ENCODE results near the gene ARFGEF3.

The ARFGEF3 gene

GRCh38 chr6:138297761-138298298, 136.1 kb downstream of the ARFGEF3 start:
- TF ChIP-seq CTCF (IDR thresholded peaks at IDR 0.05; ENCODE audit: borderline replicate concordance, insufficient read depth, low read depth, low read length) = no peak
- no peak overlapping the region for H3K4me3 ChIP-seq (ENCODE audit: low read depth, low read length)

GRCh38 chr6:138300469-138300868, 138.7 kb downstream of the ARFGEF3 start:
- TF ChIP-seq CTCF (IDR thresholded peaks at IDR 0.05; ENCODE audit: borderline replicate concordance, insufficient read depth, low read depth, low read length) = no peak

GRCh38 chr6:138302554-138302953, 140.8 kb downstream of the ARFGEF3 start:
- TF ChIP-seq CTCF (IDR thresholded peaks at IDR 0.05; ENCODE audit: borderline replicate concordance, insufficient read depth, low read depth, low read length) = no peak
- H3K4me3 ChIP-seq (ENCODE audit: low read depth, low read length) = no peak overlapping the region

More at GRCh38 chr6:138300469-138300868, 138.7 kb downstream of the ARFGEF3 start:
- H3K4me3 ChIP-seq (ENCODE audit: low read depth, low read length) = no peak overlapping the region

- H3K4me3 ChIP-seq (ENCODE audit: low read depth, low read length) = no peak overlapping the region
- no peak for TF ChIP-seq CTCF (IDR thresholded peaks at IDR 0.05; ENCODE audit: borderline replicate concordance, insufficient read depth, low read depth, low read length)
Observed at GRCh38 chr6:138307352-138307751, 145.6 kb downstream of the ARFGEF3 start.

- no peak overlapping the region for H3K4me3 ChIP-seq (ENCODE audit: low read depth, low read length)
- TF ChIP-seq CTCF (IDR thresholded peaks at IDR 0.05; ENCODE audit: borderline replicate concordance, insufficient read depth, low read depth, low read length) = no peak
Observed at GRCh38 chr6:138307816-138308730, 146.3 kb downstream of the ARFGEF3 start.

- TF ChIP-seq CTCF (IDR thresholded peaks at IDR 0.05; ENCODE audit: borderline replicate concordance, insufficient read depth, low read depth, low read length) = no peak
- no peak overlapping the region for H3K4me3 ChIP-seq (ENCODE audit: low read depth, low read length)
Observed at GRCh38 chr6:138308731-138309110, 147.0 kb downstream of the ARFGEF3 start.

- no peak overlapping the region for H3K4me3 ChIP-seq (ENCODE audit: low read depth, low read length)
- TF ChIP-seq CTCF (IDR thresholded peaks at IDR 0.05; ENCODE audit: borderline replicate concordance, insufficient read depth, low read depth, low read length) = no peak
Observed at GRCh38 chr6:138309695-138310094, 148.0 kb downstream of the ARFGEF3 start.

Measured in GM12875 (cell line).